B cell (primary cell): Measurements from ENCODE around the gene EIF2B2.

ENCODE experiments used
- EZH2 ChIP-seq: IDR thresholded peaks from 2 replicates; pipeline ENCODE4 v1.6.1; 2012; ENCODE audit warnings: borderline replicate concordance, low read depth, mild to moderate bottlenecking, moderate library complexity, low read length; ENCODE audit not compliant: insufficient read depth, poor library complexity, severe bottlenecking
- TF ChIP-seq, protein P1 (sequence below): fragments of 200-600 bp; IDR thresholded peaks from one replicate; pipeline ENCODE4 v1.8.0; 2022; ENCODE audit warnings: antibody characterized with exemption, mild to moderate bottlenecking

DNA sequence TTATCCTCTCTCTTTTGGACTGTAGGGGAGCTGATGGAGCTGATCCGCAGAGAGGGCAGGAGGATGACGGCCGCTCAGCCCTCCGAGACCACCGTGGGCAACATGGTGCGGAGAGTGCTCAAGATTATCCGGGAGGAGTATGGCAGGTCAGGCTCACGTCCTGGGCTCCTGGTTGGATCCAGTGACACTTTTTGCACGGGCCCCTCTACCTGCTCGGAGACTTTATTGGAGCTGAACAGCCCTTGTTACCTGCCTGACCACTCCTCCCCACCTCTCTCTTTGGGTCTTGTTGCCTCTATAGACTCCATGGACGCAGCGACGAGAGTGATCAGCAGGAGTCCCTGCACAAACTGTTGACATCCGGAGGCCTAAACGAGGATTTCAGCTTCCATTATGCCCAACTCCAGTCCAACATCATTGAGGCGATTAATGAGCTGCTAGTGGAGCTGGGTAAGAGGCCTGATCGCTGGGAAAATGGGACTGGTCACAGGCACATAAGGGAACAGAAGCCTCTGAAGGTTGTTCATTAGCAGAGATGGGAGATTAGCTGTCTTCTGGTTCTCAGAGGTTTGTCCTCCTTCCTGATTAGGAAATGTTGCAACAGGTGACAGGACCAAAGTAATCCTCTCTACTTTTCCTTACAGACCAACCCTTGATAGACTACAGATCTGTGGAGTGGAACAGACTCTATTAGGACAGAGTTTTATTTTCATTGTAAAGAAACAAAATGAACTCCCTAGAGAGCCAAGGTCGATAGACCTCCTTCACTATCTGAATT lies 718 bp downstream of the EIF2B2 start:
- TF ChIP-seq, protein P1, sequence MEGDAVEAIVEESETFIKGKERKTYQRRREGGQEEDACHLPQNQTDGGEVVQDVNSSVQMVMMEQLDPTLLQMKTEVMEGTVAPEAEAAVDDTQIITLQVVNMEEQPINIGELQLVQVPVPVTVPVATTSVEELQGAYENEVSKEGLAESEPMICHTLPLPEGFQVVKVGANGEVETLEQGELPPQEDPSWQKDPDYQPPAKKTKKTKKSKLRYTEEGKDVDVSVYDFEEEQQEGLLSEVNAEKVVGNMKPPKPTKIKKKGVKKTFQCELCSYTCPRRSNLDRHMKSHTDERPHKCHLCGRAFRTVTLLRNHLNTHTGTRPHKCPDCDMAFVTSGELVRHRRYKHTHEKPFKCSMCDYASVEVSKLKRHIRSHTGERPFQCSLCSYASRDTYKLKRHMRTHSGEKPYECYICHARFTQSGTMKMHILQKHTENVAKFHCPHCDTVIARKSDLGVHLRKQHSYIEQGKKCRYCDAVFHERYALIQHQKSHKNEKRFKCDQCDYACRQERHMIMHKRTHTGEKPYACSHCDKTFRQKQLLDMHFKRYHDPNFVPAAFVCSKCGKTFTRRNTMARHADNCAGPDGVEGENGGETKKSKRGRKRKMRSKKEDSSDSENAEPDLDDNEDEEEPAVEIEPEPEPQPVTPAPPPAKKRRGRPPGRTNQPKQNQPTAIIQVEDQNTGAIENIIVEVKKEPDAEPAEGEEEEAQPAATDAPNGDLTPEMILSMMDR: no peak
- no peak for TF ChIP-seq EZH2
